Osteocyte (in vitro differentiated cells): ENCODE measurements around the gene TUBA1A. TPM values are rescaled to one million over a fixed set of nuclear protein-coding genes. Genes with fewer than 3 reads are reported as not detected.
"Not testable (repeated sequence)": the region's sequence is repeated elsewhere in the genome, so short reads cannot be mapped to it uniquely, and the experiment has no call there.

Experiments
- DNase-seq: peaks from one replicate; pipeline ENCODE4 v3.0.0; 2021; ENCODE audit warnings: mixed read lengths; ENCODE audit not compliant: unreplicated experiment; ENCODE audit errors: extremely low spot score
- H3K27ac Mint-ChIP-seq: one replicate; pipeline ENCODE4 v1.8.0; 2021; ENCODE audit warnings: mild to moderate bottlenecking, mixed read lengths; ENCODE audit not compliant: unreplicated experiment
- H3K27me3 Mint-ChIP-seq: one replicate; pipeline ENCODE4 v1.8.0; 2021; ENCODE audit warnings: mixed read lengths; ENCODE audit not compliant: unreplicated experiment
- H3K36me3 Mint-ChIP-seq: one replicate; pipeline ENCODE4 v1.8.0; 2021; ENCODE audit warnings: mixed read lengths; ENCODE audit not compliant: unreplicated experiment
- H3K4me1 Mint-ChIP-seq: one replicate; pipeline ENCODE4 v1.8.0; 2021; ENCODE audit warnings: mixed read lengths; ENCODE audit not compliant: unreplicated experiment
- H3K4me3 Mint-ChIP-seq: one replicate; pipeline ENCODE4 v1.8.0; 2021; ENCODE audit warnings: mild to moderate bottlenecking, moderate library complexity, mixed read lengths; ENCODE audit not compliant: unreplicated experiment
- H3K9me3 Mint-ChIP-seq: one replicate; pipeline ENCODE4 v1.8.0; 2021; ENCODE audit warnings: mixed read lengths; ENCODE audit not compliant: unreplicated experiment
- CTCF ChIP-seq: fragments of 200-600 bp; sonication (generic); IDR thresholded peaks from 2 replicates; pipeline ENCODE4 v1.5.0; 2021; ENCODE audit warnings: antibody characterized with exemption, mild to moderate bottlenecking, moderate library complexity
- total RNA-seq: library from RNA; stranded (reverse); gene quantifications from 2 replicates; pipeline ENCODE4 v1.2.1, GENCODE V29; 2021

TUBA1A gene
- total RNA-seq, 1 donor from 2014 or later = 471 TPM

- H3K4me1 Mint-ChIP-seq = peaks cover 21% of the 10 kb centered on the region
- no peaks in the 10 kb centered on the region for H3K27me3 Mint-ChIP-seq
- H3K36me3 Mint-ChIP-seq = peaks cover 17% of the 10 kb centered on the region
- no peak for TF ChIP-seq CTCF
- no peaks in the 10 kb centered on the region for H3K9me3 Mint-ChIP-seq
- DNase-seq = no peak
- no peak overlapping the region for H3K27ac Mint-ChIP-seq
- no peak overlapping the region for H3K4me3 Mint-ChIP-seq
Observed at GRCh38 chr12:49190974-49191373, 2.1 kb upstream of the TUBA1A start.

- H3K4me3 Mint-ChIP-seq = peak overlapping the region; percentile 93
- no peak for TF ChIP-seq CTCF
- H3K9me3 Mint-ChIP-seq = no peaks in the 10 kb centered on the region
- H3K36me3 Mint-ChIP-seq = peaks cover 23% of the 10 kb centered on the region
- H3K4me1 Mint-ChIP-seq = peaks cover 25% of the 10 kb centered on the region
- peak; percentile 21 for DNase-seq
- H3K27ac Mint-ChIP-seq = peak overlapping the region; percentile 99
- H3K27me3 Mint-ChIP-seq = no peaks in the 10 kb centered on the region
Observed at GRCh38 chr12:49189731-49190716, 1.1 kb upstream of the TUBA1A start.

- Mint-ChIP-seq H3K9me3 (no peaks in the 10 kb centered on the region), H3K27me3 (no peaks in the 10 kb centered on the region), H3K4me1 (peaks cover 34% of the 10 kb centered on the region), H3K4me3 (peak overlapping the region; percentile 93), H3K36me3 (peaks cover 36% of the 10 kb centered on the region), H3K27ac (peak overlapping the region; percentile 99)
- peak; percentile 88 for DNase-seq
- peak; percentile 5 for TF ChIP-seq CTCF
Observed at GRCh38 chr12:49188201-49188915, 522 bp downstream of the TUBA1A start.

- no peaks in the 10 kb centered on the region for H3K9me3 Mint-ChIP-seq
- peaks cover 34% of the 10 kb centered on the region for H3K4me1 Mint-ChIP-seq
- DNase-seq = peak; percentile 49
- peak overlapping the region; percentile 99 for H3K27ac Mint-ChIP-seq
- no peak for TF ChIP-seq CTCF
- no peaks in the 10 kb centered on the region for H3K27me3 Mint-ChIP-seq
- H3K36me3 Mint-ChIP-seq = peaks cover 36% of the 10 kb centered on the region
- H3K4me3 Mint-ChIP-seq = peak overlapping the region; percentile 93
Observed at GRCh38 chr12:49187184-49187583, 1.7 kb downstream of the TUBA1A start.

- H3K4me1 Mint-ChIP-seq = peaks cover 34% of the 10 kb centered on the region
- DNase-seq = peak; percentile 48
- not testable (repeated sequence) for H3K9me3 Mint-ChIP-seq, H3K27me3 Mint-ChIP-seq
- peak overlapping the region; percentile 60 for H3K4me3 Mint-ChIP-seq
- H3K36me3 Mint-ChIP-seq = peaks cover 36% of the 10 kb centered on the region
- peak overlapping the region; percentile 27 for H3K27ac Mint-ChIP-seq
Observed at GRCh38 chr12:49186307-49186706, 2.6 kb downstream of the TUBA1A start.

GRCh38 chr12:49184697-49185096 is 4.2 kb downstream of the TUBA1A start:
- H3K9me3 Mint-ChIP-seq, DNase-seq, H3K27me3 Mint-ChIP-seq: not testable (repeated sequence)
- H3K4me1 Mint-ChIP-seq = peaks cover 30% of the 10 kb centered on the region
- H3K36me3 Mint-ChIP-seq = peaks cover 36% of the 10 kb centered on the region
- H3K27ac Mint-ChIP-seq = peak overlapping the region; percentile 35
- peak overlapping the region; percentile 22 for H3K4me3 Mint-ChIP-seq

- H3K27ac Mint-ChIP-seq = peak overlapping the region; percentile 41
- H3K27me3 Mint-ChIP-seq, H3K9me3 Mint-ChIP-seq, H3K4me3 Mint-ChIP-seq: not testable (repeated sequence)
- peaks cover 26% of the 10 kb centered on the region for H3K4me1 Mint-ChIP-seq
- H3K36me3 Mint-ChIP-seq = peaks cover 36% of the 10 kb centered on the region
- peak; percentile 65 for DNase-seq
Observed at GRCh38 chr12:49183214-49183950, 5.5 kb downstream of the TUBA1A start.
